Measurements from ENCODE around the gene SELENON.

DNA sequence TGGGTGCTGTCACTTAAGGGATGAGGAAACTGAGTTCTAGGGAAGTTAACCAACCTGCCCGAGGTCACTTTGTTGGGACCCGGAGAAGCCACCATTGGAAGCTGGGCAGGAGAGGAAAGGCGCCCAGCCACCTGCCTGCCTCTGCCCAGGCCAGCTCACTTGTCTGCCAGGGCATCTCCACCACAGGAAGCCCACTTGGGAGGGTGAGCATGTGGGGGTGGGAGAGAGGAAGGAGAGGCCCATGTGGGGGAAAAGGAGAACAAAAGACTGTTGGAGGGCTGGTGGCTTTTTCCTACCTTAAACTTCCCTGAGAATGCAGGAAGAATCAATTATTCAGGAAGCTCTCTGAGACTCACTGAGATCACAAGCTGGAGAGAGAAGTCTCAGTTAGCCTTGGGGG is 43.8 kb upstream of the SELENON start:
- TF ChIP-seq POLR2AphosphoS5 (IDR thresholded peaks at IDR 0.05), result no peak
- TF ChIP-seq, protein P1, sequence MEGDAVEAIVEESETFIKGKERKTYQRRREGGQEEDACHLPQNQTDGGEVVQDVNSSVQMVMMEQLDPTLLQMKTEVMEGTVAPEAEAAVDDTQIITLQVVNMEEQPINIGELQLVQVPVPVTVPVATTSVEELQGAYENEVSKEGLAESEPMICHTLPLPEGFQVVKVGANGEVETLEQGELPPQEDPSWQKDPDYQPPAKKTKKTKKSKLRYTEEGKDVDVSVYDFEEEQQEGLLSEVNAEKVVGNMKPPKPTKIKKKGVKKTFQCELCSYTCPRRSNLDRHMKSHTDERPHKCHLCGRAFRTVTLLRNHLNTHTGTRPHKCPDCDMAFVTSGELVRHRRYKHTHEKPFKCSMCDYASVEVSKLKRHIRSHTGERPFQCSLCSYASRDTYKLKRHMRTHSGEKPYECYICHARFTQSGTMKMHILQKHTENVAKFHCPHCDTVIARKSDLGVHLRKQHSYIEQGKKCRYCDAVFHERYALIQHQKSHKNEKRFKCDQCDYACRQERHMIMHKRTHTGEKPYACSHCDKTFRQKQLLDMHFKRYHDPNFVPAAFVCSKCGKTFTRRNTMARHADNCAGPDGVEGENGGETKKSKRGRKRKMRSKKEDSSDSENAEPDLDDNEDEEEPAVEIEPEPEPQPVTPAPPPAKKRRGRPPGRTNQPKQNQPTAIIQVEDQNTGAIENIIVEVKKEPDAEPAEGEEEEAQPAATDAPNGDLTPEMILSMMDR (IDR thresholded peaks at IDR 0.05), result no peak
- no peak for TF ChIP-seq POLR2A (IDR thresholded peaks at IDR 0.05)

All from prostate gland (tissue), 2 donors.